HepG2 (cell line): ENCODE measurements around the gene NLGN3. TPM values are rescaled to one million over a fixed set of nuclear protein-coding genes. Genes with fewer than 3 reads are reported as not detected.

Experiments
- ATAC-seq: fragments of 200-7000 bp; cut with Tn5 transposase; 3 replicates; pipeline ENCODE4 v1.9.1; 2020; ENCODE audit warnings: mild to moderate bottlenecking, moderate library complexity
- BruUV-seq: library from RNA; stranded (reverse); fragments of 400-500 nt; replicated peaks from 2 replicates; lab custom pipeline; 2021; lab: Mats Ljungman, UMichigan
- CTCF ChIA-PET: fragments of 300-600 bp; formaldehyde crosslinking; extraction: SDS; loops from one replicate; lab custom pipeline; 2021; ENCODE audit warnings: low total read pairs, inconsistent platforms, low intra/inter-chr PET ratio; lab: Yijun Ruan, JAX
- POLR2A ChIA-PET: fragments of 350-600 bp; sonication (Branson Sonifier 250); formaldehyde crosslinking; loops from one replicate; lab custom pipeline; 2020; ENCODE audit warnings: antibody characterized with exemption, inconsistent platforms; lab: Yijun Ruan, JAX
- DNase-seq: peaks from one replicate; pipeline ENCODE4 v3.0.0-alpha.2; 2015; ENCODE audit warnings: low spot score
- FAIRE-seq: peaks from 3 replicates; lab custom pipeline; 2011; peaks lifted over from hg19 to GRCh38; lab: Jason Lieb, UNC
- H2AFZ ChIP-seq: one replicate; pipeline ENCODE4 v1.6.1; 2011; ENCODE audit warnings: low read length, inconsistent platforms
- H3K27ac ChIP-seq: fragments of 300-600 bp; 3 replicates; pipeline ENCODE4 v1.8.0; 2011; ENCODE audit warnings: mixed run types, mild to moderate bottlenecking, mixed read lengths, low read length, inconsistent platforms; ENCODE audit not compliant: insufficient read depth; ENCODE audit errors: extremely low read length
- H3K27me3 ChIP-seq, 2 experiments: fragments of 200-600 bp in 1 of 2; 2 replicates in 1 of 2; 3 replicates in 1 of 2; pipeline versions ENCODE4 v1.6.0 to v1.8.0; 2011; ENCODE audit warnings: low read length in 2 of 2, mild to moderate bottlenecking in 2 of 2, moderate library complexity in 2 of 2, inconsistent platforms in 1 of 2; ENCODE audit not compliant: insufficient read depth in 2 of 2, control insufficient read depth in 1 of 2
- H3K36me3 ChIP-seq, 2 experiments: fragments of 200-600 bp in 1 of 2; replicated peaks in 1 of 2; 2 replicates in 1 of 2; 3 replicates in 1 of 2; pipeline versions ENCODE4 v1.5.1 to v1.8.0; 2011; ENCODE audit warnings: low read length in 2 of 2, inconsistent platforms in 1 of 2; ENCODE audit not compliant: insufficient read depth in 2 of 2, control insufficient read depth in 1 of 2
- H3K4me1 ChIP-seq: 2 replicates; pipeline ENCODE4 v1.5.1; 2012; ENCODE audit warnings: low read length, inconsistent platforms; ENCODE audit not compliant: insufficient read depth
- H3K4me2 ChIP-seq: 2 replicates; pipeline ENCODE4 v1.6.0; 2011; ENCODE audit warnings: low read depth, low read length, inconsistent platforms
- H3K4me3 ChIP-seq, 3 experiments: fragments of 200-600 bp in 1 of 3; sonication (generic), shearing (Covaris generic) in 1 of 3; replicated peaks in 1 of 3; 2 replicates each; pipeline ENCODE4 v1.5.1; 2011 to 2016; ENCODE audit warnings: low read length in 3 of 3, inconsistent platforms in 2 of 3, low read depth in 2 of 3, mild to moderate bottlenecking in 2 of 3, control low read depth in 1 of 3, mixed read lengths in 1 of 3; ENCODE audit not compliant: insufficient read depth in 1 of 3
- H3K79me2 ChIP-seq: one replicate; pipeline ENCODE4 v1.6.1; 2011; ENCODE audit warnings: low read length, inconsistent platforms; ENCODE audit not compliant: insufficient read depth
- H3K9ac ChIP-seq: 2 replicates; pipeline ENCODE4 v1.6.0; 2011; ENCODE audit warnings: mild to moderate bottlenecking, low read depth, low read length, inconsistent platforms; ENCODE audit not compliant: insufficient read depth
- H3K9me3 ChIP-seq: 2 replicates; pipeline ENCODE4 v1.5.1; 2012; ENCODE audit warnings: mild to moderate bottlenecking, low read length
- H4K20me1 ChIP-seq: 2 replicates; pipeline ENCODE4 v1.6.0; 2011; ENCODE audit warnings: inconsistent platforms, mild to moderate bottlenecking, low read length, moderate library complexity; ENCODE audit not compliant: insufficient read depth
- NR2F6 ChIP-seq, 2 experiments: IDR thresholded peaks; 2 replicates each; pipeline ENCODE4 v1.6.1; 2016; ENCODE audit warnings: antibody characterized with exemption in 1 of 2, mild to moderate bottlenecking in 1 of 2
- PATZ1 ChIP-seq: sonication (generic); formaldehyde crosslinking; IDR thresholded peaks from 2 replicates; pipeline ENCODE4 v1.4.0; 2020; ENCODE audit warnings: missing genetic modification reagents
- RARA ChIP-seq: IDR thresholded peaks from 2 replicates; pipeline ENCODE4 v1.6.1; 2016; ENCODE audit warnings: missing genetic modification reagents, missing compliant biosample characterization
- STAG1 ChIP-seq: sonication (generic); formaldehyde crosslinking; IDR thresholded peaks from 2 replicates; pipeline ENCODE4 v1.4.0; 2020; ENCODE audit warnings: missing genetic modification reagents
- ZNF234 ChIP-seq: sonication (generic); formaldehyde crosslinking; conservative IDR thresholded peaks from 2 replicates; pipeline ENCODE4 v1.5.1; 2020; ENCODE audit warnings: mild to moderate bottlenecking, missing genetic modification reagents
- ZNF687 ChIP-seq: sonication (generic); formaldehyde crosslinking; IDR thresholded peaks from 2 replicates; pipeline ENCODE4 v1.5.1; 2020; ENCODE audit warnings: mild to moderate bottlenecking, missing genetic modification reagents, moderate library complexity
- WGBS: methylation state at CpG from one replicate; pipeline ENCODE4 v1.1.6; 2017; ENCODE audit warnings: low lambda C conversion rate; 5-methylcytosine and 5-hydroxymethylcytosine counted together
- in situ Hi-C: cut with HindIII; loops from 2 replicates; pipeline ENCODE4 v1.10.0; 2017; ENCODE audit warnings: low pct_unique_long_range_greater_than_20kb; ENCODE audit not compliant: extremely low pct_ligation_motif_present
- intact Hi-C: fragments of 100-400 bp; cut with micrococcal nuclease; formaldehyde crosslinking; loops from one replicate; pipeline ENCODE4 v1.10.0; 2022; ENCODE audit not compliant: unreplicated experiment
- polyA plus RNA-seq, 8 experiments: library from polyadenylated mRNA; depleted of rRNA in 3 of 8; stranded (reverse) in 7 of 8; unstranded in 1 of 8; fragments of >200 nt; fragmentation: Illumina TruSeq in 4 of 8; extraction: Trizol in 4 of 8; gene quantifications; 2 replicates each; pipeline versions ENCODE4 v1.2.1 to v1.2.3, GENCODE V29; 2011 to 2016; ENCODE audit warnings: low read depth in 4 of 8, missing spikeins in 1 of 8, mixed read lengths in 1 of 8; ENCODE audit not compliant: insufficient read depth in 1 of 8
- total RNA-seq, 5 experiments: library from RNA; depleted of rRNA; stranded (reverse); fragments of >200 nt; fragmentation: Illumina TruSeq; extraction: Trizol; gene quantifications; 2 replicates each; pipeline ENCODE4 v1.2.3, GENCODE V29; 2016; ENCODE audit warnings: low read depth in 1 of 5

NLGN3 gene
- total and polyA plus RNA-seq, 2 of the 13 experiments (the other 11 are each of a cell fraction or from before 2014, with no cell fraction given), result 0.04 to 0.16 TPM

DNA sequence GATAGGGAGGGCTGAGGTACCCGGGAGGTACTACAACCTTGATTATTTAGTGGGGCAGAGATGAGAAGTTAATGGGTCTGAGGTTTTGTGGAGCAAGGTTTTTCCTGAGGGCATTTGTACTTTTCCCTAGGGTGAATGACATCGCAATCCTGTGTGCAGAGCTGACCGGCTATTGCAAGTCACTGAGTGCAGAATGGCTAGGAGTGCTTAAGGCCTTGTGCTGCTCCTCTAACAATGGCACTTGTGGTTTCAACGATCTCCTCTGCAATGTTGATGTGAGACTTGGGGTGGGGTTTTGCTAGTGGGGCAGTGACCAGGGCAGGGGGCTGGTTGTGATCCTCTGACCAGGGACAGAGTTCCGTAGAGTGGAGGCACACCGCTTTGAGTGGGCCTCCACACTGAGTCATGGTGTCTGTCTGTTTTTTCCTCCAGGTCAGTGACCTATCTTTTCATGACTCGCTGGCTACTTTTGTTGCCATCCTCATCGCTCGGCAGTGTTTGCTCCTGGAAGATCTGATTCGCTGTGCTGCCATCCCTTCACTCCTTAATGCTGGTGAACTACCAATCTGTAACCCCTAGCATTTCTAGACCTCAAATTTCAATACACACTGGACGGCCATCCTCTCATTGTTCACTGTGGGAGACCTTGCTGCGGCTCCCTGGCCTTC is 16.3 kb upstream of the NLGN3 start:
- Histone ChIP-seq H3K9ac (no peak overlapping the region), H2AFZ (no peak overlapping the region), H3K9me3 (no peaks in the 10 kb centered on the region), H3K36me3 (peaks cover 14 to 49% of the 10 kb centered on the region in 2 experiments; a peak in 4 of 5 replicates), H3K4me2 (no peak overlapping the region), H3K4me3 (no peak overlapping the region), H3K4me1 (peaks cover 7% of the 10 kb centered on the region; the same call in 1 of the 2 replicates), H3K27ac (no peak overlapping the region), H3K79me2 (no peaks in the 10 kb centered on the region), H4K20me1 (no peaks in the 10 kb centered on the region), H3K27me3 (no peaks in the 10 kb centered on the region)
- no peak for TF ChIP-seq RARA (CRISPR knock-in tag)
- TF ChIP-seq ZNF234 (CRISPR knock-in tag), result no peak
- no peak for TF ChIP-seq NR2F6 (IDR thresholded peaks at IDR 0.05)
- no peak for TF ChIP-seq NR2F6 (CRISPR knock-in tag; IDR thresholded peaks at IDR 0.05)
- ChIA-PET POLR2A (interaction anchor here (1.0 kb wide), 1 partner anchor 10 kb away, joined by 3 read pairs; the partner anchor contains the start of gene MED12), CTCF (interaction anchor here (1.3 to 1.8 kb wide), 3 partner anchors 30 to 158 kb away, joined by 6 to 13 read pairs (median 9); no protein-coding TSS in a partner anchor)
- DNase-seq (no peak), ATAC-seq (no peak), FAIRE-seq (no peak)
- in situ Hi-C loops (no loop called here), intact Hi-C loops (no loop called here)
- BruUV-seq, result no TSS peak
- 80% methylated on average over 5 of the region's 12 CpGs for WGBS

GRCh38 chrX:71128915-71129765 is 15.5 kb upstream of the NLGN3 start:
- no peak overlapping the region for H3K4me3 ChIP-seq
- no peaks in the 10 kb centered on the region for H3K9me3 ChIP-seq
- BruUV-seq, result TSS peak; percentile 28
- no peaks in the 10 kb centered on the region for H3K79me2 ChIP-seq
- peaks cover 14 to 44% of the 10 kb centered on the region in 2 experiments; a peak in 4 of 5 replicates for H3K36me3 ChIP-seq
- no peak overlapping the region for H3K27ac ChIP-seq
- no peaks in the 10 kb centered on the region for H3K27me3 ChIP-seq
- intact Hi-C loops, result loop anchor here (1.0 kb wide), 2 partner anchors 31 to 131 kb away; no protein-coding TSS in a partner anchor
- ATAC-seq (peak; percentile 94), FAIRE-seq (peak; percentile 94), DNase-seq (peak; percentile 35)
- H3K4me1 ChIP-seq, result peaks cover 7% of the 10 kb centered on the region; the same call in 1 of the 2 replicates
- no peak overlapping the region for H3K4me2 ChIP-seq
- H3K9ac ChIP-seq, result no peak overlapping the region
- in situ Hi-C loops, result no loop called here
- over 99% methylated on average over 9 of the region's 18 CpGs for WGBS
- no peaks in the 10 kb centered on the region for H4K20me1 ChIP-seq
- ChIA-PET POLR2A (no interaction called here), CTCF (interaction anchor here (1.3 to 1.8 kb wide), 3 partner anchors 31 to 158 kb away, joined by 6 to 13 read pairs (median 9); no protein-coding TSS in a partner anchor)
- H2AFZ ChIP-seq, result no peak overlapping the region
- TF ChIP-seq PATZ1, result peak; percentile 60; the same call in 1 of the 2 replicates
- TF ChIP-seq STAG1 (CRISPR knock-in tag), result peak; percentile 75
- TF ChIP-seq ZNF687, result peak; percentile 27; the same call in 1 of the 2 replicates
